ENCODE measurements around the gene MAD1L1.
"Not testable (repeated sequence)": the region's sequence is repeated elsewhere in the genome, so short reads cannot be mapped to it uniquely, and the experiment has no call there.

The MAD1L1 gene

DNA sequence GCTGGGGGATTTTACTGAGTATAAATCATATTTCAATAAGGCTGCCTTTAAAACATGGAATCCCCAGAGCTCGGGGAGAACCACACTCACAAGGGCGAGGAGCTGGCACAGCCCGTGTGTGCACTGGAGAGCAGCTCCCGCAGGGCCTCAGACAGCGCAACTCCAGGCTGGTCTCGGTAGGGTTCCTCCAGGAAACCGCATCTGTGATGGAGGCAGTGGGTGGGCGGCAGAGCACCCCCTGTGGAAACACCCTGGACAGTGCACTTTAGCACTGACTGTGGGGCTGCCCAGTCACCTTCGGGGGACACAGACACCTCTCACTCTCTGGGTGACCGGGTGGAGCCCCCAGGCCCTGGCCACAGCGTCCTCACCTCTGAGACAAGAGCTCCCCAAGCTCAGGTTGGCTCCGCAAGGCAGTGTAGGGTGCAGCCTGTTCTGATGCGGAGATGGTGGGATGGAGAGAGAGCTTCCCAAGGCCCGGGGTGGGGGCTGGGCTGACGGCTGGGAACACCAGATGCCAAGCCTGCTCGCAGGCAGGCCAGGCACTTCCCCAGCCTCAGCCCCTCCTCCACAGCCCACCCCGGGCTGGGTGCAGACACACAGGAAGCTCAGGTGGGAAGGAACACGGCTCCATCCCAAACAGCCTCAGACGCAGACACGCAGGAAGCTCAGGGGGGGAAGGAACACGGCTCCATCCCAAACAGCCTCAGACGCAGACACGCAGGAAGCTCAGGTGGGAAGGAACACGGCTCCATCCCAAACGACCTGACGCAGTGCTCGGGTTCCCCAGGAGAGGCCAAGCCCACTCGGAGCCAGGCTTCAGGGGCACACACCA, 224.4 kb downstream of the MAD1L1 start:
- DNase-seq = no peak

- no peak for DNase-seq
Observed at GRCh38 chr7:2007551-2007950, 225.2 kb downstream of the MAD1L1 start.

- DNase-seq = no peak
Observed at GRCh38 chr7:2006921-2007381, 225.8 kb downstream of the MAD1L1 start.

- DNase-seq = no peak
Observed at GRCh38 chr7:2006231-2006771, 226.4 kb downstream of the MAD1L1 start.

GRCh38 chr7:2005786-2006185, 227.0 kb downstream of the MAD1L1 start:
- no peak for DNase-seq

GRCh38 chr7:2004841-2005725, 227.7 kb downstream of the MAD1L1 start:
- DNase-seq = no peak

DNA sequence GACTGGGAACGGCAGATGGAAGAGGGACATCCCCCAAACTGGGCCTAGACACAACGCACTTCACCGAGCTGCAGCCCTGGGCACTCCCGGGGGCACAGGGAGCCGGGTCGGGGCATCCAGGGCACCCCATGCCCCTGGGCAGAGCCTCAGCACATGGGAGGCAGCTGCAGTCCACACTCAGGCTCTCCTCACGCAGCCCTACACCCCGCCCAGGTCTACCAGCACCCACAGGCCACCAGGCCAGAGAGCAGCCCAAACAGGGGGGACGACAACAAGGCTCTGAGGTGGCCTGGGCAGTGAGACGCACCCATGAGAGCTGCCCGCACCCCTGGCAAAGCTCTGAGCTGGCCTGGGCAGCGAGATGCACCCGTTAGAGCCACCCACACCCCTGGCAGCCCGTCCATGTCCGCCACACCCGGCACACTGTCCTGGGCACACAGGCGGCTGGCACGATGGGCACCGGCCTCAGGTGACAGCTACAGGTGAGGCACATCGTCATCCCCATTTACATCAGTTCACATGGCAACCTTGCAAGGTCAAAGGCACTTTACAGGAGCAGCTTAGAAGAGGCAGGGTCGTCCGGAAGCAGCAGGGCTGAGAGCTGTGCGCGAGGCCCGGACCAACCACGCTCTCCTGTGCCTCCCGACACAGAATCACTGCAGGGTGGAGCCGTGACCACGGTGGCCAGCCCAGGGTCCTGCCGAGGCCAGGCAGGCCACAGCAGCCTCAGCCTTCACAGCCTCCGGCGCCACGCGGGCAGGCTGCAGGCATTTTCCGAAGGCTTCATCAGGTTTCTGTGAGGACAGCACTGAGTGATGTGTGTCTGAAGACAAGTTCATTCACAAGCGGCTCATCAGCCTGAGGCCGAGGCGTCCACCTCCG, 228.6 kb downstream of the MAD1L1 start:
- no peak for DNase-seq

GRCh38 chr7:2003451-2003930, 229.3 kb downstream of the MAD1L1 start:
- no peak for DNase-seq

DNA sequence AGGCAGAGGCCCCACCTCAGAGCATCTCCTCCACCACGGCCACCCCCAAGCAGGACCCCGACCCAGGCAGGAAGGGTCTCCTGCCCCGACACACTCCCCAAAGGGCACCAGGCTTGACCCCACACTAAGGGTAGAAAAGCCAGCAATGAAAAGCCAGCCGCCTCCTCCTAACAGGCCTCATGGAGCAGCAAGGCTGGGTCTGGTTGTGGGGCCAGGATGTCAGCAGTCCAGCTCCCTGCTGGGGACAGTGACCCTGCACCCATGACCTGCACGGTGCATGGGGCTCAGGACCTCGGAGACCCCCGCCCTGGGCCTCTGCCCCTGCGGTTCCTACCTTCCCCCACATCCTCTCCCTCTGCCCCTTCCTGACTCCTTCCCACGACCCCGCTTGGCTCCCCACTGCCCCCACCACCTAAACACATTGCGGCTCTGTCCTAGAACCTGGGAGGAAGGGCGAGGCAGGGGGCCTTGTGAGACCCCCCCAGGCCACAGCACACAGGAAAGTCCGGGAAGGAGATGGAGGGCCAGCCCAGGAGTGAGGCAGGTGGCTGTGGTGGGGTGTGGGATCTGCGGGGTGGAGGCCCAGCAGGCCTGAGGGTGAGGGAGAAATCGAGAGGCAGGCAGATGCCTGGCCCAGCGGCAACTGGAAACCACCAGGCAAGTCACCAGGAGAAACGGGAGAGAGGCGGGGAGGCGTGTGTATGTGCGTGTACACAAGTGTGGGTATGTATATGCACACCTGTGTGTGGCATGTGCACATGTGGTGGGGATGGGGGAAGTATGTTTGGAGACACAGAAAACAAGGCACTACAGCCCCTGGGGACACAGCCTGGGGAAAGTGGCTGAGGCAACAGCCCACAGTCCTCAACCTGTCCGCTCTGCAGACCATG, 229.9 kb downstream of the MAD1L1 start:
- DNase-seq = no peak

DNA sequence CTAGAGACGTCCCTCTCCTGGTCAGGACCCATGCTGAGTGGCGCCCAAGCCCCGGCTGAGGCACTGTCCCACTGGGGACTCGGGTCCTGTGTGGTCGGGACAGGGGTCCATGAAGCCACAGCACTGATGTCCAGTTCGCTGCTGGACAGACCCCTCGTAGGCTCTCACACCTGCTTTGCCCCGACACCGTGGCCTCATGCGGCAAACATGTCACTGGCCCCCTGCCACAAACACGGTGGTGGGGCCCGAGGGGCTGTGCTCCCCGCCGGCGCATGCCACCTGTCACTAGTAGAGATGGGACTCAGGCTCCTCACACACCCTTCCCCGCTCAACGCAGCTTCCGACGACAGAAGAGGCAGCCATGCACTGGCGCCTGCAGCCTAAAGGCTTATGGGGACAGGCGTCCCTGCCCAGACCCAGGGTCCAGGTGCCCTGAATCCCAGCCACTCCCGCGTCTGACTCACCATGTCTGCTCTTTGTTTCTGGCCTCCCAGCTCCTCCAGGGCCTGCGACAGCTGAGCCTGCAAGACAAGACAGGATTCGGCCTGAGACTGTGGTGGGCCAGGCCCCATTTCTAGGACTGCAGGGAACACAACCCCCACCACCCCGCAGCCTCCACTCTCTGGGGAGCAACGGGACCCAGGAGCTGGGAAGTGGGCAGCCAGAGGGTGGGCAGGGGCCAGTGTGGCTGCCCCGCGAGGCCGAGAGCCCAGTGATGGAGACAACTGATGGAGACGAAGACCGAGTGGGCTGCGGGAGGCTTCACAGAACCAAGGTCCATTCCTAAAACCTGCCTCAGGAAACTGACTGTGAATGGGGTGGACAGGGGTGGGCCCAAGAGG, 230.9 kb downstream of the MAD1L1 start:
- no peak for DNase-seq

GRCh38 chr7:2000746-2001321, 231.9 kb downstream of the MAD1L1 start:
- DNase-seq = no peak

- no peak for DNase-seq
Observed at GRCh38 chr7:2000153-2000687, 232.5 kb downstream of the MAD1L1 start.

- DNase-seq = no peak
Observed at GRCh38 chr7:1999278-1999984, 233.3 kb downstream of the MAD1L1 start.

- no peak for DNase-seq
Observed at GRCh38 chr7:1998146-1998545, 234.6 kb downstream of the MAD1L1 start.

- DNase-seq = no peak
Observed at GRCh38 chr7:1997537-1998076, 235.1 kb downstream of the MAD1L1 start.

DNA sequence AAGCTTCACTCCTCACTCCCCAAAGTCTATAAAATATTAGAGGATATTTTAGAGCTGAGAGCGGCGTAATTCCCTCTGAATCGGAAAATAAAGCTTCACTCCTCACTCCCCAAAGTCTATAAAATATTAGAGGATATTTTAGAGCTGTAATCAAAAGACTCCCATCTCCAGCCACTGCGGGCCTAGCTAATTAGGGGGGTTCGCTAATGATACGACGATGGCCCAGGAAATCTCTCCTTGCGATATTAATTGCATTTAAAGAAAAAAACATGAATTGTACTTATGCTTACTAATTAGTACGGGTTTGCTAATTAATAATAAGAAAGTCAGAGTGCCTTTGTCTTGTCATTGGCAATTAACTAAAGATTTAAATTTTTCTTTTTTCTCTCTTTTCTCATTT, 235.9 kb downstream of the MAD1L1 start:
- no peak for DNase-seq

DNA sequence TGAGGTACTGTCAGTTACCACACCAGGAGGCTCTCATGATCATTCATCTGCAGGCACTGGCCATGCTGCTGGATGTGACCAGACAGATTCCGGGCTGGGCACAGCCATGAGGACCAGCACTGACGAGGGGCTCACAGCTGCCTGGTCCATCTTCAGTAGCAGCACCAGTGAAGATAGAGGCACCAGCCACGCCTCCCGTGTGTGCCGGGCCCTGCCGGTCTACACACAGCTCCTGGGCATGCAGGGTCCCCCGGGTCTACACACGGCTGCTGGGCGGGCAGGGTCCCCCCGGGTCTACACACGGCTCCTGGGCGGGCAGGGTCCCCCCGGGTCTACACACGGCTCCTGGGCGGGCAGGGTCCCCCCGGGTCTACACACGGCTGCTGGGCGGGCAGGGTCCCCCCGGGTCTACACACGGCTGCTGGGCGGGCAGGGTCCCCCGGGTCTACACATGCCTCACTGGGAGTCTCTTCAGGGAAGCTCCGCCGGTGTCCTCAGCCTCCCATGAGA, 236.8 kb downstream of the MAD1L1 start:
- DNase-seq = not testable (repeated sequence)

GRCh38 chr7:1995426-1995825, 237.3 kb downstream of the MAD1L1 start:
- no peak for DNase-seq
